RWPE1 (cell line): Measurements from ENCODE around the gene GABRB2.

Experiments used
- CTCF ChIA-PET: fragments of 350-600 bp; sonication (Branson Sonifier 250); formaldehyde crosslinking; extraction: SDS; loops from one replicate; lab custom pipeline; 2021; lab: Yijun Ruan, JAX
- POLR2A ChIA-PET: fragments of 400-600 bp; formaldehyde crosslinking; extraction: SDS; loops from one replicate; lab custom pipeline; 2020; ENCODE audit warnings: antibody characterized with exemption; ENCODE audit not compliant: low non-redundant PET; lab: Yijun Ruan, JAX
- DNase-seq: peaks from one replicate; pipeline ENCODE4 v3.0.0; 2012; ENCODE audit warnings: low spot score
- H3K27ac ChIP-seq: fragments of 450-650 bp; 2 replicates; pipeline ENCODE4 v1.5.1; 2017
- CTCF ChIP-seq: fragments of 450-650 bp; conservative IDR thresholded peaks from 2 replicates; pipeline ENCODE4 v1.5.1; 2017; ENCODE audit warnings: low read depth, mild to moderate bottlenecking

GABRB2 gene

GRCh38 chr5:161414896-161415295 is 131.6 kb downstream of the GABRB2 start:
- no peak overlapping the region for H3K27ac ChIP-seq
- no peak for TF ChIP-seq CTCF
- ChIA-PET POLR2A (no interaction called here), CTCF (no interaction called here)
- DNase-seq: no peak

GRCh38 chr5:161414037-161414436 is 132.5 kb downstream of the GABRB2 start:
- TF ChIP-seq CTCF: no peak
- ChIA-PET CTCF (no interaction called here), POLR2A (no interaction called here)
- no peak for DNase-seq
- H3K27ac ChIP-seq: no peak overlapping the region

- no peak overlapping the region for H3K27ac ChIP-seq
- DNase-seq: no peak
- CTCF ChIA-PET: no interaction called here
- POLR2A ChIA-PET: no interaction called here
- TF ChIP-seq CTCF: no peak
Measured at GRCh38 chr5:161412792-161413191, 133.7 kb downstream of the GABRB2 start.

GRCh38 chr5:161411156-161411555 is 135.4 kb downstream of the GABRB2 start:
- no peak overlapping the region for H3K27ac ChIP-seq
- ChIA-PET POLR2A (no interaction called here), CTCF (no interaction called here)
- TF ChIP-seq CTCF: no peak
- DNase-seq: no peak

- no peak for TF ChIP-seq CTCF
- no peak overlapping the region for H3K27ac ChIP-seq
- POLR2A ChIA-PET: no interaction called here
- no peak for DNase-seq
- CTCF ChIA-PET: interaction anchor here (0.6 kb wide), 1 partner anchor 381 kb away, joined by 3 read pairs; no protein-coding TSS in a partner anchor
Measured at GRCh38 chr5:161410640-161411039, 135.9 kb downstream of the GABRB2 start.

- TF ChIP-seq CTCF: no peak
- POLR2A ChIA-PET: no interaction called here
- no peak for DNase-seq
- no peak overlapping the region for H3K27ac ChIP-seq
- CTCF ChIA-PET: no interaction called here
Measured at GRCh38 chr5:161409471-161409870, 137.1 kb downstream of the GABRB2 start.

- TF ChIP-seq CTCF: no peak
- H3K27ac ChIP-seq: no peak overlapping the region
- POLR2A ChIA-PET: no interaction called here
- no peak for DNase-seq
- CTCF ChIA-PET: interaction anchor here (0.6 kb wide), 1 partner anchor 12 kb away, joined by 4 read pairs; no protein-coding TSS in a partner anchor
Measured at GRCh38 chr5:161406880-161407279, 139.6 kb downstream of the GABRB2 start.
